ENCODE measurements around the gene IFITM10. TPM values are rescaled to one million over a fixed set of nuclear protein-coding genes. Genes with fewer than 3 reads are reported as not detected.

The IFITM10 gene
- 18.0 TPM for total RNA-seq (2021; ENCODE audit: unreplicated experiment)
- polyA plus RNA-seq (2012; ENCODE audit: insufficient read length) = 8.0 TPM
- Bru-seq, nascent RNA = percentile 58 among the genes with signal in this experiment
- percentile 77 among the genes with signal in this experiment for BruChase-seq, experiment 1, labeled RNA remaining after a 2-hour chase
- BruChase-seq, experiment 2, labeled RNA remaining after a 6-hour chase = percentile 90 among the genes with signal in this experiment
- long read RNA-seq, transcript IFITM10-201 (3 exons, 3,706 nt) = major isoform, 5 of 23 reads
- long read RNA-seq, partial matches to known transcripts = 7 of 23 reads
- long read RNA-seq, other reads (novel, unspliced or antisense) = 11 of 23 reads

DNA sequence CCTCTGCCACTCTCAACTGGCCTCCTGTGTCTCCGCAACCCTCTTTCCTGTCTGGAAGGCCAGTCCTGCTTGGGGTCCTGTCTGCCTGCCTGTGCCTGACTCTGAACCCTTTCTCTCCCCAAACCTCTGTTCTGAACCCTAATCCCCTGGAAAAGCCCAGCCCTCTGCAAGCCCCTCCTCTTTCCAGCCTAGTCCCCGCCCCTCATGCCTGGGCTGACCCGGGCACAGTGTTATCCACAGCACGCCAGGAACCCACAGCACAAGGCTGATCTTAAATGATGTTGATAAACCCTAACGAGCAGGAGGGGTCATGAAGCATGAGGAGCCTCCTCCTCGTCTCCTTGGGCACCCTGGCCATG lies at the start of gene IFITM10:
Gene IFITM10, minus strand, starts transcription at position 115 of the 359 bp plus-strand sequence. CDS start 153 bp downstream, outside the sequence.
- peak within 1 kb of the TSS; percentile 83 for H3K27ac ChIP-seq (ENCODE audit: low read length)
- TF ChIP-seq, protein P1, sequence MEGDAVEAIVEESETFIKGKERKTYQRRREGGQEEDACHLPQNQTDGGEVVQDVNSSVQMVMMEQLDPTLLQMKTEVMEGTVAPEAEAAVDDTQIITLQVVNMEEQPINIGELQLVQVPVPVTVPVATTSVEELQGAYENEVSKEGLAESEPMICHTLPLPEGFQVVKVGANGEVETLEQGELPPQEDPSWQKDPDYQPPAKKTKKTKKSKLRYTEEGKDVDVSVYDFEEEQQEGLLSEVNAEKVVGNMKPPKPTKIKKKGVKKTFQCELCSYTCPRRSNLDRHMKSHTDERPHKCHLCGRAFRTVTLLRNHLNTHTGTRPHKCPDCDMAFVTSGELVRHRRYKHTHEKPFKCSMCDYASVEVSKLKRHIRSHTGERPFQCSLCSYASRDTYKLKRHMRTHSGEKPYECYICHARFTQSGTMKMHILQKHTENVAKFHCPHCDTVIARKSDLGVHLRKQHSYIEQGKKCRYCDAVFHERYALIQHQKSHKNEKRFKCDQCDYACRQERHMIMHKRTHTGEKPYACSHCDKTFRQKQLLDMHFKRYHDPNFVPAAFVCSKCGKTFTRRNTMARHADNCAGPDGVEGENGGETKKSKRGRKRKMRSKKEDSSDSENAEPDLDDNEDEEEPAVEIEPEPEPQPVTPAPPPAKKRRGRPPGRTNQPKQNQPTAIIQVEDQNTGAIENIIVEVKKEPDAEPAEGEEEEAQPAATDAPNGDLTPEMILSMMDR (IDR thresholded peaks at IDR 0.05) = no peak
- TF ChIP-seq SIN3A (IDR thresholded peaks at IDR 0.05; ENCODE audit: borderline replicate concordance, insufficient read depth, low read depth, low read length) = no peak
- peak; percentile 9; the same call in 1 of the 2 replicates for TF ChIP-seq POLR2AphosphoS5 (IDR thresholded peaks at IDR 0.05; ENCODE audit: low read depth, low read length)
- CTCF ChIA-PET = interaction anchor here (0.6 kb wide), 1 partner anchor 30 kb away, joined by 3 read pairs; no protein-coding TSS in a partner anchor
- H3K36me3 ChIP-seq (ENCODE audit: control insufficient read depth, insufficient read depth, low read length) = peaks cover 3% of the 10 kb centered on the region; the same call in 1 of the 2 replicates
- POLR2A ChIA-PET = no interaction called here
- ATAC-seq (peak; percentile 64), DNase-seq (ENCODE audit: low read depth, low spot score) (no peak)
- in situ Hi-C loops (cut with HindIII; ENCODE audit: low pct_unique_long_range_greater_than_20kb, low sequenced_read_pairs) (no loop called here), intact Hi-C loops (cut with micrococcal nuclease; ENCODE audit: unreplicated experiment) (no loop called here)
- H3K9me3 ChIP-seq (ENCODE audit: control insufficient read depth, insufficient read depth, low read depth, low read length) = no peaks in the 10 kb centered on the region
- peaks cover 43% of the 10 kb centered on the region for H3K4me1 ChIP-seq (ENCODE audit: control insufficient read depth, insufficient read depth, low read length)
- peak within 1 kb of the TSS; percentile 37 to 51 for H3K4me3 ChIP-seq (ENCODE audit: low read depth in 2 of 2, low read length in 2 of 2)
- H3K27me3 ChIP-seq (ENCODE audit: control insufficient read depth, insufficient read depth, low read length) = no peaks in the 10 kb centered on the region
- no TSS peak for BruUV-seq (replicated peaks)

DNA sequence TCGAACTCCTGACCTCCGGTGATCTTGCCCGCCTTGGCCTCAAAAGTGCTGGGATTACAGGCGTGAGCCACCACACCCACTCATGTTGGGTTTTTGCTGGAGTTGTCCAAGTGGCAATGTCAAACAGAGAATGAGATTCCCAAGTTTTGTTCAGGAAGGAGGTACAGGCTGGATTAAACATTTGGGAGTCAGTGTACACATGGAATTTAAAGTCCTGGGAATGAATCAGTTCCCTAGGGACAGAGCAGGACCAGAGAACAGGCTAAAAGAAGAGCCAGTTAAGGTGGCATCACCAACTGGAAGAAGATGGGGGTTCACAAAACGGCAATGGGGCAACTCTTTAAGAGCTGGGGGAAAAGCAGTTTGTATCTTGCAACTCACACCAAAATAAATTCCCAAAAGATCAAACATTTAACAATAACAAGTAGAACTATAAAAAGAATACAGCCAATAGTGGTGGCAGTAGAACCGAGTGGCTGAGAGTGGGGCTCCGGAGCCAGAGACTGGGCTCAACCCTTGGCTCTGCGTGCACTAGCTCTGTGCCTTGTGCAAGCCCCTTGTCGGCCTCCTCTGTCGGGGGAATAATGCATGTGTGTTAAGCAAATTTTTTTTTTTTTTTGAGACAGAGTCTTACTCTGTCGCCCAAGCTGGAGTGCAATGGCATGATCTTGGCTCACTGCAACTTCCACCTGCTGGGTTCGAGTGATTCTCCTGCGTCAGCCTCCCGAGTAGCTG lies 47.2 kb upstream of the IFITM10 start:
- POLR2A ChIA-PET = interaction anchor here (0.7 kb wide), 1 partner anchor 561 kb away, joined by 6 read pairs; no protein-coding TSS in a partner anchor
- no peaks in the 10 kb centered on the region for H3K27me3 ChIP-seq (ENCODE audit: control insufficient read depth, insufficient read depth, low read length)
- BruUV-seq (replicated peaks) = no TSS peak
- in situ Hi-C loops (cut with HindIII; ENCODE audit: low pct_unique_long_range_greater_than_20kb, low sequenced_read_pairs) (no loop called here), intact Hi-C loops (cut with micrococcal nuclease; ENCODE audit: unreplicated experiment) (no loop called here)
- H3K36me3 ChIP-seq (ENCODE audit: control insufficient read depth, insufficient read depth, low read length) = no peaks in the 10 kb centered on the region
- no peak for TF ChIP-seq TCF7L2 (IDR thresholded peaks at IDR 0.05; ENCODE audit: low read depth, low read length)
- TF ChIP-seq, protein P1 (IDR thresholded peaks at IDR 0.05) = no peak
- TF ChIP-seq, protein P2, sequence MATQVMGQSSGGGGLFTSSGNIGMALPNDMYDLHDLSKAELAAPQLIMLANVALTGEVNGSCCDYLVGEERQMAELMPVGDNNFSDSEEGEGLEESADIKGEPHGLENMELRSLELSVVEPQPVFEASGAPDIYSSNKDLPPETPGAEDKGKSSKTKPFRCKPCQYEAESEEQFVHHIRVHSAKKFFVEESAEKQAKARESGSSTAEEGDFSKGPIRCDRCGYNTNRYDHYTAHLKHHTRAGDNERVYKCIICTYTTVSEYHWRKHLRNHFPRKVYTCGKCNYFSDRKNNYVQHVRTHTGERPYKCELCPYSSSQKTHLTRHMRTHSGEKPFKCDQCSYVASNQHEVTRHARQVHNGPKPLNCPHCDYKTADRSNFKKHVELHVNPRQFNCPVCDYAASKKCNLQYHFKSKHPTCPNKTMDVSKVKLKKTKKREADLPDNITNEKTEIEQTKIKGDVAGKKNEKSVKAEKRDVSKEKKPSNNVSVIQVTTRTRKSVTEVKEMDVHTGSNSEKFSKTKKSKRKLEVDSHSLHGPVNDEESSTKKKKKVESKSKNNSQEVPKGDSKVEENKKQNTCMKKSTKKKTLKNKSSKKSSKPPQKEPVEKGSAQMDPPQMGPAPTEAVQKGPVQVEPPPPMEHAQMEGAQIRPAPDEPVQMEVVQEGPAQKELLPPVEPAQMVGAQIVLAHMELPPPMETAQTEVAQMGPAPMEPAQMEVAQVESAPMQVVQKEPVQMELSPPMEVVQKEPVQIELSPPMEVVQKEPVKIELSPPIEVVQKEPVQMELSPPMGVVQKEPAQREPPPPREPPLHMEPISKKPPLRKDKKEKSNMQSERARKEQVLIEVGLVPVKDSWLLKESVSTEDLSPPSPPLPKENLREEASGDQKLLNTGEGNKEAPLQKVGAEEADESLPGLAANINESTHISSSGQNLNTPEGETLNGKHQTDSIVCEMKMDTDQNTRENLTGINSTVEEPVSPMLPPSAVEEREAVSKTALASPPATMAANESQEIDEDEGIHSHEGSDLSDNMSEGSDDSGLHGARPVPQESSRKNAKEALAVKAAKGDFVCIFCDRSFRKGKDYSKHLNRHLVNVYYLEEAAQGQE (IDR thresholded peaks at IDR 0.05; ENCODE audit: insufficient read depth in 1 of 2, low read depth in 2 of 2, low read length in 1 of 2) = no peak
- TF ChIP-seq POLR2AphosphoS5 (IDR thresholded peaks at IDR 0.05; ENCODE audit: low read depth, low read length) = no peak
- no peak for TF ChIP-seq SIN3A (IDR thresholded peaks at IDR 0.05; ENCODE audit: borderline replicate concordance, insufficient read depth, low read depth, low read length)
- peaks cover 5% of the 10 kb centered on the region for H3K4me1 ChIP-seq (ENCODE audit: control insufficient read depth, insufficient read depth, low read length)
- CTCF ChIA-PET = interaction anchor here (0.6 to 1.1 kb wide), 3 partner anchors 8 to 85 kb away, joined by 3 to 4 read pairs (median 3); no protein-coding TSS in a partner anchor
- H3K27ac ChIP-seq (ENCODE audit: low read length) = no peak overlapping the region
- no peak for DNase-seq (ENCODE audit: low read depth, low spot score)
- H3K4me3 ChIP-seq (ENCODE audit: low read depth in 2 of 2, low read length in 2 of 2) = no peak overlapping the region
- peak; percentile 57; the same call in 1 of the 2 replicates for ATAC-seq
- H3K9me3 ChIP-seq (ENCODE audit: control insufficient read depth, insufficient read depth, low read depth, low read length) = no peaks in the 10 kb centered on the region

All from Panc1 (cell line).